ENCODE data around the gene NUP214. TPM values are rescaled to one million over a fixed set of nuclear protein-coding genes. Genes with fewer than 3 reads are reported as not detected.
"Not testable (repeated sequence)": the region's sequence is repeated elsewhere in the genome, so short reads cannot be mapped to it uniquely, and the experiment has no call there.

Gene NUP214
- polyA plus RNA-seq, 1 experiment, result 6.3 TPM

DNA sequence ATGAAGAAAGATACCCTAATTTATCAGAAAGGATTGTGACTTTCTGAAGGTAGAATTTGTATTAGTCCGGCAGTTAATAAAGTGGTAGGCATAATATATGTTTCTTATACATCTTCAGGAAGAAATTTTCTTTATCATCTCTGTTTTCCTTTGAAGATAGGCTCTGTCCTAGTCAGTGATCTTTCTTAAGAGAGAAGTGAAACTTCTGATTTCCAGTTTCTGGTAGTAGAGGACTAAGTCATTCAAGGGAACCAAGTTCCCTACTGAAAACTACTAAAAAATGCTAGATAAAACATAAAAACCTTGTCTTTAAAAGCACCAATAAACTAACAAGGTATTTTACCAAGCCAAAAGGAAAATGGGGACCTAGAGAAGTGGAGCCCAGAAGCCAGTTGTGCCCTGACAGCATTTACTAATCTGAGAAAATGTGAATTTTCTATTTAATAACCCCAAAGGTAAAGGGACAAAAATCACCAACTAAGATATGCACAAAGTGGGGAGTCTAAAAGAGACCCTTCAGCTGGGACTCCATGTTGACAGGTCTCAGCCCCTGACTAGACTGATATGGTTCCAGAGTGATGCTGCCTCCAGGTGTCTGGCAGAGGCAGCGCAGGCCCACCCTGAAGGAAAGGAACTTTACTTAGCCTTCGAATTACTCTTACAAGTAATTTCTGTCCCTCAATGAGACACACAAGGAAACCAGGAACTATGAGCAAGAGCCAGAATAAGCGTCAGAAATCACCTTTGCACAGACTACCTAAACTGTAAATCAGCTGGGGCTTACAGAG lies 78.2 kb downstream of the NUP214 start:
- TF ChIP-seq, protein P1, sequence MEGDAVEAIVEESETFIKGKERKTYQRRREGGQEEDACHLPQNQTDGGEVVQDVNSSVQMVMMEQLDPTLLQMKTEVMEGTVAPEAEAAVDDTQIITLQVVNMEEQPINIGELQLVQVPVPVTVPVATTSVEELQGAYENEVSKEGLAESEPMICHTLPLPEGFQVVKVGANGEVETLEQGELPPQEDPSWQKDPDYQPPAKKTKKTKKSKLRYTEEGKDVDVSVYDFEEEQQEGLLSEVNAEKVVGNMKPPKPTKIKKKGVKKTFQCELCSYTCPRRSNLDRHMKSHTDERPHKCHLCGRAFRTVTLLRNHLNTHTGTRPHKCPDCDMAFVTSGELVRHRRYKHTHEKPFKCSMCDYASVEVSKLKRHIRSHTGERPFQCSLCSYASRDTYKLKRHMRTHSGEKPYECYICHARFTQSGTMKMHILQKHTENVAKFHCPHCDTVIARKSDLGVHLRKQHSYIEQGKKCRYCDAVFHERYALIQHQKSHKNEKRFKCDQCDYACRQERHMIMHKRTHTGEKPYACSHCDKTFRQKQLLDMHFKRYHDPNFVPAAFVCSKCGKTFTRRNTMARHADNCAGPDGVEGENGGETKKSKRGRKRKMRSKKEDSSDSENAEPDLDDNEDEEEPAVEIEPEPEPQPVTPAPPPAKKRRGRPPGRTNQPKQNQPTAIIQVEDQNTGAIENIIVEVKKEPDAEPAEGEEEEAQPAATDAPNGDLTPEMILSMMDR (IDR thresholded peaks at IDR 0.05; ENCODE audit: insufficient read depth, low read depth, low read length), result no peak
- ChIA-PET POLR2A (no interaction called here), CTCF (interaction anchor here (1.1 kb wide), 1 partner anchor 27 kb away, joined by 3 read pairs; no protein-coding TSS in a partner anchor)
- Histone ChIP-seq H3K27me3 (ENCODE audit: control insufficient read depth, insufficient read depth, low read length) (no peaks in the 10 kb centered on the region), H3K4me3 (ENCODE audit: low read depth, low read length) (no peak overlapping the region), H3K36me3 (ENCODE audit: control insufficient read depth, insufficient read depth, low read length) (peaks cover 10% of the 10 kb centered on the region)
- no peak for DNase-seq (ENCODE audit: low read depth)

DNA sequence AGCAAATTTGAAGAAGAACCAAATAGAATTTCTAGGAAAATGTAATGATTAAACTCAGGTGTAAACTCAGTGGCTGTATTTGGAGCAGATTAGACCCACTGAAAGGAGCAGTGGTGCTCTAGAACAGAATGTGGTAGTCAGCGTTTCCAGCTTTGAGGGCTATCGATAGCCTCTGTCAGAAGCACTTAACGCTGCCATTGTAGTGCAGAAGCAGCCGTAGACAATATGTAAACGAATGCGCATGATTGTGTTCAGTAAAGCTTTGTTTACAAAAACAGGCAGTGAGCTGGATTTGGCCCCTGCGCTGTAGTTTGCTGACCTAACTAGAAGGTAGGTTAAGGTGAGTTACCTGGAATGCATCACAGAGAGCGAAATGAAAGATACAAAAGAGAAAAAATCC lies 78.9 kb downstream of the NUP214 start:
- Histone ChIP-seq H3K36me3 (ENCODE audit: control insufficient read depth, insufficient read depth, low read length) (peaks cover 8% of the 10 kb centered on the region), H3K27me3 (ENCODE audit: control insufficient read depth, insufficient read depth, low read length) (no peaks in the 10 kb centered on the region), H3K4me3 (ENCODE audit: low read depth, low read length) (no peak overlapping the region)
- DNase-seq (ENCODE audit: low read depth), result no peak
- ChIA-PET CTCF (interaction anchor here (1.1 kb wide), 1 partner anchor 26 kb away, joined by 3 read pairs; no protein-coding TSS in a partner anchor), POLR2A (no interaction called here)
- TF ChIP-seq, protein P1 (IDR thresholded peaks at IDR 0.05; ENCODE audit: insufficient read depth, low read depth, low read length), result no peak

DNA sequence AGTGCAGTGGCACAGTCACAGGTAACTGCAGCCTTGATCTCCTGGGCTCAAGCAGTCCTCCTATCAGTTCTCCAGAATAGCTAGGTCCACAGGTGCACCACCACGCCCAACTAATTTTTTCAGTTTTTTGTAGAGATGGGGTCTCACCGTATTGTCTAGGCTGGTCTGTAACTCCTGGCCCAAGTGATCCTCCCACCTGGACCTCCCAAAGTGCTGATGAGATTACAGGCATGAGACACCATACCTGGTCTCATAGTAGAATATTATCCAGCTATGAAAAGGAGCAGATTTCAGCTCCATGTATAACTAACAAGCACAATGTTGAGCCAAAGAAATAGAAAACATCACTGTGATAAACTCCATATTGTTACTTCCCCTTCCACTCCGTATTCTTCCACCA lies 81.1 kb downstream of the NUP214 start:
- POLR2A ChIA-PET, result no interaction called here
- H3K36me3 ChIP-seq (ENCODE audit: control insufficient read depth, insufficient read depth, low read length), result peaks cover 7% of the 10 kb centered on the region
- H3K27me3 ChIP-seq (ENCODE audit: control insufficient read depth, insufficient read depth, low read length), result no peaks in the 10 kb centered on the region
- TF ChIP-seq, protein P1 (IDR thresholded peaks at IDR 0.05; ENCODE audit: insufficient read depth, low read depth, low read length), result no peak
- H3K4me3 ChIP-seq (ENCODE audit: low read depth, low read length), result no peak overlapping the region
- DNase-seq (ENCODE audit: low read depth), result no peak
- CTCF ChIA-PET, result interaction anchor here (0.6 to 1.6 kb wide), 4 partner anchors 29 to 160 kb away, joined by 3 to 6 read pairs (median 3); no protein-coding TSS in a partner anchor

DNA sequence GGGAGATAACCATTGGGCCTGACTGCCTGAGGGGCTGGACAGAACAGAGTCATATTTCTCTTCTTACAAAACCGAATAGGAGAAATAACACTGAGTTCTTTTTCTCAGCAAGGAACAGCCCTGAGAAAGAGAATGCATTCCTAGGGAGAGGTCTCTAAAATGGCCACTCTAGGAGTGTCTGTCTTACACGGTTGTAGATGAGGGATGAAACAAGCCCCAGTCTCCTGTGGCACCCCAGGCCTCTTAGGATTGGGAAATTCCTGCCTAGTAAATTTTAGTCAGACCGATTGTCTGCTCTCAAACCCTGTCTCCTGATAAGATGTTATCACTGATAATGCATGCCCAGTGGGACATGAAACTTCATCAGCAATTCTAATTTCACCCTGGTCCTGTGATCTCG lies 86.5 kb downstream of the NUP214 start:
- POLR2A ChIA-PET; H3K36me3 ChIP-seq (ENCODE audit: control insufficient read depth, insufficient read depth, low read length); CTCF ChIA-PET; H3K4me3 ChIP-seq (ENCODE audit: low read depth, low read length); H3K27me3 ChIP-seq (ENCODE audit: control insufficient read depth, insufficient read depth, low read length); DNase-seq (ENCODE audit: low read depth): not testable (repeated sequence)

DNA sequence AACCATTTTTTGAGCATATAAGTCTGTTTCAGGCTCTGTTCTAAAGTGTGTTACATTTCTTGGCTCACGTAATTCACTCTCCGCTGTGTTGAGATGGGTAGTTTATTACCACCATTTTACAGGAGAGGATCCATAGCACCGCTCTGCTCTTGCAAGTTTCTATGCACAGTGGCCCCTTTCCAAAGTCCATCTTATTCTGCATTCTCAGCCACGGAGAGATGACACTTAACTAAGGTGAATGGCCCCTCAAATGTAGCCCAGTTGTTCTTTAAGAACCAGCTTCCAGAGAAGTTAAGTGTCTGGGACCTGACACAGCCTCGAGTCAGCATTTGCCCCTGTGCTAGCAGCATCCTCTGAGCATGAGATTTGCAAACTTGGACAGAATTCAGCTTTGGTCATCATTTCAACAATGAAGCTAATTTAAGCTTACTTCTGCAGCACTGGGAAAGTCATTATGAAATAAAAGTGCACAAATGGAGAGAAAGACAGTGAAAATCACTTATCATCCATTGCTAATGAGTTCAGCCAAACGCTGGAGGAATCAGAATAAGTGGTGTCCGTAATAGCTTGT lies 89.0 kb downstream of the NUP214 start:
- ChIA-PET CTCF (interaction anchor here (0.6 to 1.5 kb wide), 5 partner anchors 14 to 838 kb away, joined by 3 to 5 read pairs (median 4); no protein-coding TSS in a partner anchor), POLR2A (interaction anchor here (0.6 kb wide), 1 partner anchor 56 kb away, joined by 5 read pairs; no protein-coding TSS in a partner anchor)
- peaks cover 1% of the 10 kb centered on the region for H3K36me3 ChIP-seq (ENCODE audit: control insufficient read depth, insufficient read depth, low read length)
- TF ChIP-seq, protein P1 (IDR thresholded peaks at IDR 0.05; ENCODE audit: insufficient read depth, low read depth, low read length), result no peak
- no peak for DNase-seq (ENCODE audit: low read depth)
- no peak overlapping the region for H3K4me3 ChIP-seq (ENCODE audit: low read depth, low read length)
- H3K27me3 ChIP-seq (ENCODE audit: control insufficient read depth, insufficient read depth, low read length), result no peaks in the 10 kb centered on the region

Data from BJ (cell line).